Measurements from ENCODE around the gene DPY19L1.

- TF ChIP-seq POLR2AphosphoS5 (IDR thresholded peaks at IDR 0.05; ENCODE audit: insufficient read depth, low read depth, low read length): no peak
- TF ChIP-seq EZH2 (IDR thresholded peaks at IDR 0.05; ENCODE audit: borderline replicate concordance, low read depth, low read length, severe bottlenecking): no peak
- TF ChIP-seq CTCF (IDR thresholded peaks at IDR 0.05; ENCODE audit: extremely low read depth in 1 of 2, insufficient read depth in 1 of 2, low read depth in 1 of 2, low read length in 2 of 2): no peak
- no peak for TF ChIP-seq POLR2A (IDR thresholded peaks at IDR 0.05; ENCODE audit: low read depth, low read length)
- TF ChIP-seq MAX (IDR thresholded peaks at IDR 0.05; ENCODE audit: insufficient read depth, insufficient read length): no peak
- no peak for TF ChIP-seq GATA2 (IDR thresholded peaks at IDR 0.05; ENCODE audit: insufficient read depth, insufficient read length, low read depth, low read length)
- TF ChIP-seq JUN (IDR thresholded peaks at IDR 0.05; ENCODE audit: borderline replicate concordance, insufficient read depth, insufficient read length, low read depth): no peak
These were observed 98.1 kb downstream of the DPY19L1 start for GRCh38 chr7:34939175-34939574.
